GM19452 (cell line): ENCODE data around the gene PSAT1.

Experiments used
- ATAC-seq: cut with Tn5 transposase; IDR thresholded peaks from one replicate; pipeline ENCODE4 v1.9.1; 2021; ENCODE audit not compliant: unreplicated experiment

PSAT1 gene

GRCh38 chr9:78316166-78316892 is 19.4 kb downstream of the PSAT1 start:
- no peak for ATAC-seq

GRCh38 chr9:78319197-78320029 is 22.5 kb downstream of the PSAT1 start:
- ATAC-seq: no peak

- ATAC-seq: no peak
Measured at GRCh38 chr9:78320030-78320693, 23.2 kb downstream of the PSAT1 start.

- no peak for ATAC-seq
Measured at GRCh38 chr9:78320875-78321496, 24.1 kb downstream of the PSAT1 start.

GRCh38 chr9:78321505-78321904 is 24.6 kb downstream of the PSAT1 start:
- ATAC-seq: no peak

GRCh38 chr9:78324068-78324650 is 27.2 kb downstream of the PSAT1 start:
- ATAC-seq: no peak

- no peak for ATAC-seq
Measured at GRCh38 chr9:78324682-78325081, 27.8 kb downstream of the PSAT1 start.

- ATAC-seq: no peak
Measured at GRCh38 chr9:78325343-78325742, 28.4 kb downstream of the PSAT1 start.

GRCh38 chr9:78325846-78326360 is 29.0 kb downstream of the PSAT1 start:
- ATAC-seq: no peak

GRCh38 chr9:78326564-78326963 is 29.6 kb downstream of the PSAT1 start:
- ATAC-seq: no peak

- no peak for ATAC-seq
Measured at GRCh38 chr9:78332381-78332780, 35.5 kb downstream of the PSAT1 start.

GRCh38 chr9:78348848-78349247 is 51.9 kb downstream of the PSAT1 start:
- ATAC-seq: no peak

GRCh38 chr9:78351816-78352215 is 54.9 kb downstream of the PSAT1 start:
- no peak for ATAC-seq

GRCh38 chr9:78354324-78354973 is 57.5 kb downstream of the PSAT1 start:
- no peak for ATAC-seq

- no peak for ATAC-seq
Measured at GRCh38 chr9:78354989-78355388, 58.1 kb downstream of the PSAT1 start.

- no peak for ATAC-seq
Measured at GRCh38 chr9:78356634-78357033, 59.7 kb downstream of the PSAT1 start.

GRCh38 chr9:78357165-78357873 is 60.4 kb downstream of the PSAT1 start:
- ATAC-seq: no peak

GRCh38 chr9:78358329-78359051 is 61.6 kb downstream of the PSAT1 start:
- ATAC-seq: no peak

GRCh38 chr9:78363221-78363620 is 66.3 kb downstream of the PSAT1 start:
- no peak for ATAC-seq
